Liver (tissue), 3 donors: ENCODE results near the gene ULK4.

Experiments
- CTCF ChIP-seq: fragments of 150-350 bp; IDR thresholded peaks from 2 replicates; pipeline ENCODE4 v1.5.1; 2017; ENCODE audit warnings: improper control_type of control experiment, low read depth, low read length; ENCODE audit not compliant: missing input control
- JUND ChIP-seq, 2 donors: IDR thresholded peaks; 2 replicates each; pipeline ENCODE4 v1.6.1; 2016; ENCODE audit warnings: antibody characterized with exemption in 2 of 2
- REST ChIP-seq: IDR thresholded peaks from 2 replicates; pipeline ENCODE4 v1.6.1; 2016; ENCODE audit warnings: antibody characterized with exemption, mild to moderate bottlenecking
- SP1 ChIP-seq: IDR thresholded peaks from 2 replicates; pipeline ENCODE4 v1.6.1; 2018; ENCODE audit warnings: antibody characterized with exemption, mild to moderate bottlenecking
- TAF1 ChIP-seq: conservative IDR thresholded peaks from 2 replicates; pipeline ENCODE4 v1.6.1; 2016; ENCODE audit warnings: antibody characterized with exemption, mild to moderate bottlenecking
- YY1 ChIP-seq: IDR thresholded peaks from 2 replicates; pipeline ENCODE4 v1.6.1; 2016; ENCODE audit warnings: antibody characterized with exemption, mild to moderate bottlenecking
- donor health status: healthy.
- donor health status: healthy.

DNA sequence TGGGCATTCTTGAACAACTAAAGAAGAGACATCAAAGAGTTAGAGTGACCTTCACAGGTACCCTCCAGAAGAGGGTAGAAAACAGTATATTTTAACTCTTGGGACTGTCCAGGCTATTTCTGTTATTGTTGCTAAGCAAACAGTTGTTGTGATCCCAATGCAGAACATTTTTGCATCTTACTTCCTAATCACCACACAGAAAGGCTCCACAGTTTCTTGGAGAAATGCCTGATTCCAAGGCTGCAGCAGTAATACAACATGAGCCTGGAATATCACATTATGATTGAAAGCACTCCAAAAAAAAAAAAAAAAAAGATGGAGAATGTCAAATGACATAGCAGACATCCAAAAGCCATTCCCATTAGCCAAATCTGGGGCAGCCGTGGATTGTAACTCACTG is 567.0 kb downstream of the ULK4 start:
- TF ChIP-seq CTCF, result no peak
- TF ChIP-seq REST, result no peak
- TF ChIP-seq TAF1, result no peak
- no peak for TF ChIP-seq SP1
- TF ChIP-seq YY1, result no peak
- no peak for TF ChIP-seq JUND (IDR thresholded peaks at IDR 0.05)
